HG03442 (cell line): Measurements from ENCODE around the gene HMG20B.
"Not testable (repeated sequence)": the region's sequence is repeated elsewhere in the genome, so short reads cannot be mapped to it uniquely, and the experiment has no call there.

Source experiments
- ATAC-seq: cut with Tn5 transposase; IDR thresholded peaks from one replicate; pipeline ENCODE4 v1.9.1; 2021; ENCODE audit warnings: mild to moderate bottlenecking, moderate library complexity; ENCODE audit not compliant: unreplicated experiment

Gene HMG20B

GRCh38 chr19:3572855-3573161, at the start of gene HMG20B:
HMG20B (plus strand) TSS chr19:3572944; CDS start chr19:3573310, 366 bp downstream.
- ATAC-seq, result no peak

GRCh38 chr19:3523361-3524077, 49.2 kb upstream of the HMG20B start:
- ATAC-seq, result no peak

GRCh38 chr19:3524078-3524842, 48.5 kb upstream of the HMG20B start:
- no peak for ATAC-seq

- ATAC-seq, result no peak
Observed at GRCh38 chr19:3524904-3525451, 47.8 kb upstream of the HMG20B start.

GRCh38 chr19:3526507-3527237, 46.1 kb upstream of the HMG20B start:
- ATAC-seq, result no peak

- ATAC-seq, result no peak
Observed at GRCh38 chr19:3527238-3527910, 45.4 kb upstream of the HMG20B start.

- no peak for ATAC-seq
Observed at GRCh38 chr19:3528080-3528479, 44.7 kb upstream of the HMG20B start.

GRCh38 chr19:3528539-3529211, 44.1 kb upstream of the HMG20B start:
- ATAC-seq, result no peak

GRCh38 chr19:3529299-3529698, 43.4 kb upstream of the HMG20B start:
- not testable (repeated sequence) for ATAC-seq

- no peak for ATAC-seq
Observed at GRCh38 chr19:3530389-3530788, 42.4 kb upstream of the HMG20B start.

- ATAC-seq, result no peak
Observed at GRCh38 chr19:3531716-3532115, 41.0 kb upstream of the HMG20B start.

- no peak for ATAC-seq
Observed at GRCh38 chr19:3532154-3532786, 40.5 kb upstream of the HMG20B start.

- no peak for ATAC-seq
Observed at GRCh38 chr19:3533033-3533432, 39.7 kb upstream of the HMG20B start.

- no peak for ATAC-seq
Observed at GRCh38 chr19:3533563-3534216, 39.1 kb upstream of the HMG20B start.

- ATAC-seq, result no peak
Observed at GRCh38 chr19:3534375-3535234, 38.1 kb upstream of the HMG20B start.

- no peak for ATAC-seq
Observed at GRCh38 chr19:3535235-3535535, 37.6 kb upstream of the HMG20B start.

- ATAC-seq, result no peak
Observed at GRCh38 chr19:3535563-3535965, 37.2 kb upstream of the HMG20B start.

GRCh38 chr19:3535981-3536380, 36.8 kb upstream of the HMG20B start:
- no peak for ATAC-seq
